Mesenteric fat pad (tissue), 1 donor: ENCODE measurements around the gene TACO1. TPM values are rescaled to one million over a fixed set of nuclear protein-coding genes. Genes with fewer than 3 reads are reported as not detected.

Experiments
- DNase-seq: peaks from one replicate; pipeline ENCODE4 v3.0.0-alpha.2; 2020; ENCODE audit warnings: low spot score
- long read RNA-seq: library from polyadenylated mRNA; unstranded; transcript quantifications from one replicate; pipeline ENCODE4 v2.0.0, GENCODE V29; 2020
- total RNA-seq: library from RNA; stranded (reverse); fragmentation: NEBNext Ultra II Directional; extraction: Animal tissue kit (Norgen Biotek cat#: 25700); gene quantifications from one replicate; pipeline ENCODE4 v1.2.1, GENCODE V29; 2021
- donor health status: DM: yes; HTN: yes; CAD: no.

Gene TACO1
- total RNA-seq = 17.1 TPM
- long read RNA-seq, transcript TACO1-201 (5 exons, 1,469 nt) = major isoform, 58 of 65 reads
- long read RNA-seq, partial matches to known transcripts = 1 of 65 reads
- long read RNA-seq, other reads (novel, unspliced or antisense) = 4 of 65 reads

- peak; percentile 93 for DNase-seq
Observed at GRCh38 chr17:63600569-63601438, at the start of gene TACO1. TSS of gene TACO1 (plus strand) at chr17:63600895. CDS start at chr17:63601084, 189 bp downstream.

DNA sequence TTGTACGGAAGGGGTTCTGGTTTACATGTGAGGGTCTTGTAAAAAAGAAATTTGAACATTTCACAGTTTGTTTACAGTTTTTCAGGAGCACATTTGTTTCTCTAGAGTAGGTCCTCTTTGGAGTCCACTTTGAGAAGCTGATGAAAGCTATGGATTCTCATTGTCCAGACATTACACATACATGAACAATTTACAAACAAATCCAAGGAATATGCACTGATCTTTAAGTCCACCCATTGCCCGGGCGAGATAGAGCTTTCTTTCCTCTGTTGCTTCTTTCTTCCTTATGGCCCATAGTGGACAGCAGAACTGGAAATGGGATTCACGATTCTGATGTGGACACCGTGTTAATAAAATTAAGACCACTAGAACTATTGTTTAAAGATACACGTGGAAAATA, 48.5 kb upstream of the TACO1 start:
- no peak for DNase-seq

DNA sequence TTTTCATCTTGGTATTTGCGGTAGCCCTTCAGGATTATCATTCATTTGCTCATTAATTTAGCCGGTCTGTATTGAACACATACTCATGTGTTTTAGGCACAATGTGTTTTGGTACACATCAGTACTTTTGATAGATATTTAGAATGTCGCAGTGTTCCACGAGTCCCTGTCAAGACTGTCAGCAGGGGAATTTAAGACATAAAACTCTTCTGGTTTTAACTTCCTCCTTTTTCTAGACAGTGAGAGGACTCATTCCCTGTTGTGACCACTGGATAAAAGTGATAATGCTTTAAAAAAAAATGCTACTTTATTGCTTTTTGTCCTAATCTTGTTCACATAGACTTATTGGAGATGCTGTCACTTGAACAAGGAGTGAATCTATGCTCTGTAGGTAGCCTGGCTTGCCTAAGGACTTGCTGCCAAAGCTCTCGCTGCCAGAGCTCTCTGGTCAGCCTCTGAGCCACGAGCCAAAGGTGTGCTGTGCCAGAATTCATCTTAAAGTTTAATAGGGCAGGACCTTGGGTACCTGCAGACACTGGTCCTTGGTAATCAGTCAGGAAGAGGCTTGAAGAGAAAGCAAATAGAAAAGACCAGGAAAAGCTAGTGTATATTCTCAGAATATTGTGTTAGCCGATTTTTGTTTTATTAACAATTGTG, 45.1 kb upstream of the TACO1 start:
- DNase-seq = no peak

GRCh38 chr17:63557416-63557815, 43.3 kb upstream of the TACO1 start:
- no peak for DNase-seq

DNA sequence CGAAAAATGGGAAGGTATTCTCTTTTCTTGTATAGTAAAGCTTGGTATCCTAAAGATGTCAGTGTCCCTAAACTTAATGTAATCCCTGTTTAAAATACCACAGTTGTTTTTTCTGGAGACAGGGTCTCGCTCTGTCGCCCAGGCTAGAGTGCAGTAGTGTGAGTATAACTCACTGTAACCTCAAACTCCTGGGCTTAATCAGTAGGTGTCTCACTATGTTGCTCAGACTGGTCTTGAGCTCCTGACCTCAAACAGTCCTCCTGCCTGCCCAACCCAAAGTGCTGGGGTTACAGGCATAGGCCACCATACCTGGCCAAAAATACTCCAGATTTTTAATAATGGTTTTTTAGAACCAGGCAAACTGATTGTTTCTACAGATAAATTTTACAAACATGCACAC, 42.3 kb upstream of the TACO1 start:
- DNase-seq = no peak

GRCh38 chr17:63561819-63562218, 38.9 kb upstream of the TACO1 start:
- no peak for DNase-seq

GRCh38 chr17:63563339-63563738, 37.4 kb upstream of the TACO1 start:
- DNase-seq = no peak

DNA sequence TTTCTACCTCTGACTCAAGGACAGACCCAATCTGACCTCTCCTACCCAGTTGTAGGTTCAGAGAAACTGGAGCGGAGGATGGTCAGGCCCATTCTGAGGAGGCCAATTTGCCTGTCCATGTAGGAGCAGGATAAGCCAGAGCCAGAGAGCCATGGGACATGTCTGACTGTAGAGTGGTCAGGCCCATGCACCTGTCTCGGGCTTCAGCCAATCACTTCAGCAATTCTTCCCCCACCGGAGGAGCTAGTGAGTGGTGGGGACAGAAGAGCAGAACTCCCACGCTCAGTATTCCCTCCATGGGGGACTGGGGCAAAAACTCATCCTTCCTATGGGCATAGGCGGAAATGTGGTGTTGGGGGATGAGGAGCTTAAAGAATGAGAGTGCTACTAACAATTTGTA, 36.1 kb upstream of the TACO1 start:
- DNase-seq = no peak

GRCh38 chr17:63567229-63567628, 33.5 kb upstream of the TACO1 start:
- no peak for DNase-seq

DNA sequence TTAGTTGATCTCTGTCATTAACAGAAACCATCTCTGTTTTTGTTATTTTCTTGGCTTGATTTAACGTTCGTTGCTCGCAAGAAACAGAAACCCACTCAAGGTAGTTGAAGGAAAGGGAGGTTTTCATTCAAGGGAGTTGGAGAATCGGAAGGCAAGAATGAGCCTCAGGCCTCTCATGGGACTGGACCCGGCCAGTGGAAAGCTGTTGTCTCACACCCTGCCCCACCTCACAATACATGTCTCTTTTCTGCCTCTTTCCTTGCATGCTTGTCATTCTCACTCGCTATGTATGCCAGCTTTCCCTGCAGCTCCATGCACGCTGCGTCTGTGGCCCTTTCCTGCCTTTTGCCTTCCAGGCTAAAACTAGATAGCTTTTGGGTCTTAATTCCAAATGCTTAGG, 32.1 kb upstream of the TACO1 start:
- DNase-seq = no peak

DNA sequence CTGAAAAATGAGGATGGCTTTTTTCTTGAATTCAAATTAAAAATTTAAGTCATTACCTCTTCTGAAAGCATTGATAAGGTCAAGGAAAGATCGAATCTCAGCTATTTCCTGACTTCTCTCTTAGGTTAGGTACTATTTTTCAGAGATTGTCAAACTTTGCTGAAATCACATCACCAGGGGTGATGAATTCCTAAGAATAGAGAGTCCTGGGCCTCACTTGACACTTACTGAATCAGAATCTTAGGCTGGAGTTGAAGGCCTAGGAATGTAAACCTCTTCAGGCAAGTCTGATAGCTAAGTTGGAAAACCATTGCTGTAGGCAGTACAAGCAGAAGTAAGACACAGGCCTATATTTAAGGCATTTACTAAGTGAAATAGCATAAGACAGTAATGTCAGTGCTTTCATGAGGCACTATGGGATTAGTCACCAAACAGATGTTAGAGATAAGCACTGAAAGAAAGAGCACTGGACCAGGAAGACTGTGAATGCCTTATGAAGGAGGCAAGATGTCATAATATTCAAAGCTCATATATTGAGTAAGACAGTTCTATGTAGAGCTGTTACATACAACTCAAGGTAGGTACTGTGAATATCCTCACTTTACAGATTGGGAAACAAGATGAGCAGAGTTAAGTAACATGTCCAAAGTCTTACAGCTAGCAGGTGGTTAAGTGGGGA, 28.9 kb upstream of the TACO1 start:
- DNase-seq = no peak

- no peak for DNase-seq
Observed at GRCh38 chr17:63573634-63574033, 27.1 kb upstream of the TACO1 start.

GRCh38 chr17:63578027-63578768, 22.5 kb upstream of the TACO1 start:
- DNase-seq = no peak

DNA sequence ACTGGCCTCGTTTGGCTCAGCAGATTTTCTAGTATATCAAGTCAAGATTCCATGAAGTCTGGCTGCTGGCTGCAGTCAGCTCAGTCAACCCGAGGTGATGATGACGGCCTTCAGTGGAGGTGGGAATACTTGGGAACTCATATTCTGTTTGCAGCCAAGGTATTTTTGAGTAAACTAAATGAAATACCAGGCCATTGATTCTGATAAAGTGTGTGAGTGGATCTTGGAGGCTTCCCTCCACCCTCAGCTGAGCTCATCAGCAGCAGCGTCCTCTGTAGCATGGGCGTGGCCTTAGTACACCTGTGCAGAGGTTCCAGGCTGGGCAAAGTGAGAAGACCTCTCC, 22.0 kb upstream of the TACO1 start:
- DNase-seq = no peak

GRCh38 chr17:63579633-63580032, 21.1 kb upstream of the TACO1 start:
- DNase-seq = no peak

DNA sequence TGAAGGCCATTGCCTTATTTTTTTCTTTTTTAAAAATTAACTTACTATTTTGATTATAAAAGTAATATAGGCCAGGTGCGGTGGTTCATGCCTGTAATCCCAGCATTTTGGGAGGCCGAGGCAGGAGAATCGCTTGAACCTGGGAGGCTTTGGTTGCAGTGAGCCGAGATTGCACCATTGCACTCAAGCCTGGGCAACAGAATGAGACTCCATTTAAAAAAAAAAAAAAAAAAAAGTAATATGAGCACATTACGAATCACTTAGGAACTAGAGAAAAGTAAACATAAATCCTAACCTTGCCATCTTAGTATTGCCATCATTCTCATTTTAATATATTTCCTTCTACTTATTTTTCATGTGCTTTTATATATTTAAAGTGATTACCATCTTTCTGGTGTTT, 12.9 kb upstream of the TACO1 start:
- DNase-seq = no peak

- DNase-seq = no peak
Observed at GRCh38 chr17:63588797-63589196, 11.9 kb upstream of the TACO1 start.

- no peak for DNase-seq
Observed at GRCh38 chr17:63589646-63590045, 11.0 kb upstream of the TACO1 start.

GRCh38 chr17:63592797-63593196, 7.9 kb upstream of the TACO1 start:
- DNase-seq = no peak

DNA sequence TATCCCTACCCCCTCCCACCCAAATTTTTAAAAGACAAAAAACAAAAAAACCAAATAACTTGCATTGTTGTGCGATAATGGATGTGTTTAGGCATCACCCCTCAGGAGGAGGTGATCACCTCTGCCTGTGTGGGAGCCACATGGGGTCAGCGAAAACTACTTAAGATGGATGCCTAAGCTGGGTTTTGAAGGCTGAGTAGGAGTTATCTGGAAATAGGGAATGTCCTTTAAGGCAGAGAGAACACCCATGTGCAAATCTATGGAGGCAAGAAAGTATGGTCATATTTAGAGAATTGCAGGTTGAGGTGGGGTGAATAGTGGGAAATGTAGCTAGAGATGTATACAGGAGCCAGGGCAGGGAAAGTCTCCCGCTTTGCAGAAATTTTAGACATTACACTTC, 5.6 kb upstream of the TACO1 start:
- DNase-seq = peak; percentile 2

DNA sequence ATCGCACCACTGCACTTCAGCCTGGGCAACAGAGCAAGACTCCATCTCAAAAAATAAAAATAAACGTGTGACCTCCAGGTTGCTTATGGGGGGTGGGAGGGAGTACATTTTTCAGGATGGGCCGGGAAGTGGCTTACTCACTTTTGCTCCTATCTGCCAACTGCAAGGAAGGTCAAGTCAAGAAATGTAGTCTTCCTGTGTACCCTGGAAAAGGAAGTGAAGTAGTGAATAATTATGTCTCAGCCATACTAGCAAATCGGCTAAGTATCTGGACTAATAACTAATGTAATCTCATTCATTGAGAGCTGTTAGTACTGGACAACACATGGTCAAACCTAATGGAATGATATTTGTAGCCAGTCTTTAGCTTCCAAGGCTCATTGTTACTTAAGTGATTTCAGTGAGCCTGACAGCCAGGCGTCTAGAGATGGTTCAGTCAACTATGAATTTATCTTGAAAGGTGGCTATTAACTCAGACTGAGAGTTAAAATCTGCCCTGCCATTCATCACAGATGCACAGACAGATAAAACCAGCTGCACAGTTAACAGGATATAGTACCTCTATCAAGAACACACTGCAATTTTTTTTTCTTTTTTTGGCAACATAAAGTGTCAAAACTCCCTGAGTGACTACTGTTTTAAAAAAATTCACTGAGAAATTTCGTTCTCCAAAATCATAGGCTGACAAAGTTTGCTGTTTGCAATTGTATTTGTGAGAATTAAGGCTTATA, 3.7 kb upstream of the TACO1 start:
- no peak for DNase-seq
